Activated gamma-delta T cell (primary cell): ENCODE data around the gene ANO9.
"Not testable (repeated sequence)": the region's sequence is repeated elsewhere in the genome, so short reads cannot be mapped to it uniquely, and the experiment has no call there.

Experiments used
- DNase-seq: peaks from one replicate; lab custom pipeline; 2025; lab: John Stamatoyannopoulos, UW

ANO9 gene

DNA sequence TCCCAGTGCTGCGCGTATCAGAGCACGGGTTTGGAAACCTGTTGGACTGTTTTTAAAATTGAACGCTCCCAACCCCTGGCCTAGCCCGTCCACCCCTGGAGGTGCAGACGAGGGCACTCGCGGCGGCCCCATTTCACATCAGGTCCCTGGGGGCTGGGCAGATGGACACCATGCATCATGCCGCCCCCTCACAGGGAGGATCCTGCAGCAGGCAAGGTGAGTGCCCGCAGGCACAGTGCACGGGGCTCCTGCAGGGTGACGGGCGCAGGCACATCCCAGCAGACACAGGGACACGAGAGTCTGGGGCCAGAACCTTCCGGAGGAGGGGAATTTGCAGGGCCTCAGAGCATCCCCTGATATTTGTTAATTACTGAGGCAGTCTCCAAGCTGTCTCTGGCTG is 7.3 kb downstream of the ANO9 start:
- DNase-seq = no peak

DNA sequence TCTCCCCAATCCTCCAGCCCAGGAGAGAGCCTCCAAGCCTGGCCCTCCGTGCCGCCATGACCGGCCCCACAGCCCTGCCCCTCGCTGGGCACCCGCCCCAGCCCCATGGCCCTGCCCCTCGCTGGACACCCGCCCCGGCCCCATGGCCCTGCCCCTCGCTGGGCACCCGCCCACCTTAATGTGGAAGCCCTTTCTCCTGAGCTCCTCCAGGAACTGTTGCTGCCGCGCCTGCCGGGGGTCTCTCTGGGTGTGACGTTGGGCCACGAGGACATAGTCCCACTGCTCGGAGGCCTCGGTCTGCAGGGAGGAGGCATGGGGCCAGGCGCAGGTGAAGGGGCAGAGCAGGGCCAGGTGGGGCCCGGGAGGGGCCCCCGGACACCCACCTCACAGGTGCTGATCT is 8.2 kb downstream of the ANO9 start:
- no peak for DNase-seq

DNA sequence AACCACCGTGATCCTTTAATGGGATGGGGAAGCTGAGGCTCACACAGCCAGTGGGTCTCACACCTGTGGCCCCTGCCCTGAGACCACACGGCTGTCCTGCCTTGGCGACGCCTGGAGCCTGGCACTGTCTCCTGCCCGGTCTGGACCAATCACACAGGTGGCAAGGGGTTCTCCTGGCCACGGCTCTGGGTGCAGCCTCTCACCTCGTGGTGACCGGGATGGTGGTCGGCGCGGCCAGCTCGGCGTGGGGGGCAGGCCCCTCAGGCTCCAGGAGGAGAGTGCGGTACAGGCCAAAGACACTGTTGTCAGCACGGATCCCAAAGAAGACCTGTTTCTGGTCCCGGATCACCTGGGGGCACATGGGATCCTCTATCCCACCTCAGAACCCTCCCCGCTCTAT is 8.7 kb downstream of the ANO9 start:
- no peak for DNase-seq

DNA sequence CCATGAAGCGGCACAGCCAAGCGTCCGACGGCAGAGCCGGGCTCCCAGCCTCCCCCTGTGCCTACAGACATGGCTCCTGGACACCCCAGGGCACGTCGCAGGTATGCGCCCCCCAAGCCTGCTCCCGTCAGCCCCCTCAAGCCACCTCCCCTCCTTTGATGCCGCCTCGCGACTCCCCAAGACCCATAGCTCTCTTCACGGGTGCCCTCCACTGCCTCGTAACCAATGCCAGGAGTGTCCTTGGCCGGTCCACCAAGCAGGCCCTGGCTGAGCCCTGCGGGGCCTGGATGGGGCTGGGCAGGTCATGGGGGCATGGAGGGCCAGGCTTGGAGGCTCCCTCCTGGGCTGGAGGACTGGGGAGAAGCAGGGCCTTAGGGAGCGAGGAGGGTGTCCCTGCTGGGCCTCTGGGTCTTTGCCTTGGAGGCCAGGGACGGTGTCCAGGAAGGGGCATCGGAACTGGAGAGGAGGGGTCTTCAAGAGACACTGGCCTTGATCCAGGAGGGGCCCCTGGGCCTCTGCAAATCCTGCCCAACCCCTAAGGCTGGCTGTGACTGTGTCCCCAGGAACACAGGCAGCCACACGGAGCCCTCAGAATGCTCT is 9.2 kb downstream of the ANO9 start:
- DNase-seq = no peak

DNA sequence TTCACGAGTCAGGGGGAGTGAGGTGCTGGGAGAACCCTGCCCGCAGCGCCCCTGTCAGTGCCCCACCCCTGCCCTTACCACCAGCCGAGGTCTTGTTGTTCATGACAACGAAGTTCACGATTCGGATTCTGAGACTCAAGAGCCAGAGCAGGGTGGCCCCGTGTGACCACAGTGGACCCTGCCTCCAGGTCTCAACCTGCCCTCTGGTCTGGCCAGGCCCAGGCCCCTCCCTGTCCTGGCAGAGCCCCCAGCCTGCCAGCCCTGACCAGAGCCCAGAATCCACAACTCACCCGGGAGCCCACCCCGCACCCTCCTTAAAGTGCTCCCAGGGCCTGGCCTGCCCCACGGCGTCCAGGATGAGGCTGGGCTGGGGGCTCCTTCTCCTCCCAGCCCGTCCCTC is 9.9 kb downstream of the ANO9 start:
- DNase-seq = no peak

DNA sequence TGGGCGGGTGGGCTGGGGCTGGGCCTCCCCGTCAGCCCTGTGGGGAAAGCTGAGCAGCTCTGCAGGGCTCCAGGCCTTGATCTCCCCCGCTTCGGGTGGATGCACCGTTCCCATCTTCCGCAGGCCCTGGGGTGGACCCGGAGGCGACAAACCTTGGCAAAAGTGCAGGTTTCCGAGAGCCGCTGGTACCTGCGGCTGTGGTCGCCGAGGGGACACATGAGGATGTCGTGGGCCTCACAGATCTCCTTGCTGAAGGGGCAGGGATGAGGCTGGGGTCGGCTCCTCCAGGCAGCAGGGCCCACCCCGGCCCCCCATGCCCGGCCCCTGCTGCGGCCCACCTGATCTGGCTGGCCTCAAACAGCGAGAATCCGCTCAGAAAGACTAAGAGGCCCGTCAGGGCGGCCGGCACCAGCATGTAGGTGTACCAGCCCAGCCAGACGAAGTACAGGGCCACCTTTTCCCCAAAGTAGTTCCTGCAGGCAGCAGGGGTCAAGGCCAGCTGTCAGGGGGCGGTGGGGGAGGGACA is 11.8 kb downstream of the ANO9 start:
- DNase-seq = no peak

DNA sequence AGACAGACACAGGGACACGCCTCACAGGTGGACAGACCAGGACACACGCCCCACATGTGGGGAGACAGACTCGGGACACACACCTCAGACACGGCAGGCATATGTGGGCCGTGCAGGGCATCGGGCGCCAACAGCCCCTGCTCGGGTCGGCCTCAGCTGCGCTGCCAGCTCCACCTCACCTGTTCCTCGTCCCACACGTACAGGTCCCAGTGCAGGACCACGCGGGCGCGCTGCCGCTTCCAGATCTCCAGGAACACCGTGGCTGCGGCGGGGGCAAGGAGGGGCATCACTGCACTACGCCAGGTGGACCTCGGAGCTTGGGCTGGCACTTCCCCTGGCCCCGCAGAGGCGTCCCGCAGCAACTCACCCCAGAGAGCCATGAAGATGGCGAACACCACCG is 12.4 kb downstream of the ANO9 start:
- DNase-seq = no peak

DNA sequence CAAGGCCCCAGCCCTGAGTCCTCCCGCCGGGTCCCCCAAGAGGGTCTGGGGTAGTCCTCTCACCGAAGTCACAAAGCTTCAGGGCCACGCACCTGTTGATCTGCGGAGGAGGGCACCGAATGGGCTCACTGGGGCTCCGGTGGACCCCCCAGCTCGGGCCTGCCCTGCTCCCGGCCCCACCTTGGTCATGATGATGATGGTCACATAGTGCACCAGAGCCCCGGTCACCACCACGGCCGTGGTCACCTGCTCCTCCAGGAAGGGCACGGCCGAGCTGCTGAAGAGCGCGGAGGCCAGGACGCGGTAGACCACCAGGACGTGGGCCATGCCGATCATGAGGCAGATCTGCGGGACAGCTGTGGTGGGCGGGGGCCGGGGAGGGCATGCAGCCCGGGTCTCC is 13.5 kb downstream of the ANO9 start:
- no peak for DNase-seq

DNA sequence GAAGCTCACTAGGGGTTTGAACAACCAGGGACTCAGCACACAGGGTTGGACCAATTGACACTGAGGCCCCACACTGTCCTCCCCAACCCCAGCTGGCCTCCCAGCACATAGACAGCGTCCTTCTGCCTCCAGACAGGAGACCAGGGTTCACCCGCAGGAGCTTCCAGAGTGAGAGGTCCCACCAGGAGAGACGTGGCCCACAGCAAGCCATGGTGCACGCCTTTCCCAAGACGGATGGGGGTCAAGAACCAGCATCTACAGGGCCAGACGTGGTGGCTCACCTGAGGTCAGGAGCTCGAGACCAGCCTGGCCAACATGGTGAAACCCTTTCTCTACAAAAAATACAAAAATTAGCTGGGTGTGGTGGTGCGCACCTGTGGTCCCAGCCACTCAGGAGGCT is 15.0 kb downstream of the ANO9 start:
- DNase-seq = no peak

DNA sequence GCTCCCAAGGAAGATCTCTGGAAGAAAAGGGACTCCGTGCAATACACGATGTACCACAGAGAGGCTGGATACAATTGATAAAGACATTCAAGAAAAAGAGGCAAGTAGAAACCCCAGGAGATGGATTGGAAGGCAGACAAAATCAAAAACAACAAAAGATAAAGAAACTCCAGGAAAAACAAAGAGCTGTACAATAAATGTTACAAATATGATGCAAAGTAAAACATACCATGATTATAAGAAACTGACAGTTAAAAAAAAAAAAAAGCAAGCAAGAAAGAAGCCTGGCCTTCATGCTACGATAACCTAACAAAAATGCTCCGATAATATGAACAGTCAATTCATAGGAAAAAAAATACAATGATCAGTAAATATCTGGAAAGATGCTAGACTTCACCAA is 16.5 kb downstream of the ANO9 start:
- DNase-seq = no peak

DNA sequence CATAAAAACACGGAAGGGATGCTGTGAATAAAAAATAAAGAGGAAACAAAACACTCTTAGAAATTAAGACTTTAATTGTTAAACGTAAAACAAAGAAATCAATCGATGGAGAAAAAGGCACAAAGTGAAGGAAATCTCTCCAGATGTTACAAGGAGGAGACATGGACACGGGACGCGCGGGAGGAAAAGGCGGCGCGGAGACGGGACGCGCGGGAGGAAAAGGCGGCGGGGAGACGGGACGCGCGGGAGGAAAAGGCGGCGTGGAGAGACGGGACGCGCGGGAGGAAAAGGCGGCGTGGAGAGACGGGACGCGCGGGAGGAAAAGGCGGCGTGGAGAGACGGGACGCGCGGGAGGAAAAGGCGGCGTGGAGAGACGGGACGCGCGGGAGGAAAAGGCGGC is 17.0 kb downstream of the ANO9 start:
- DNase-seq = not testable (repeated sequence)

DNA sequence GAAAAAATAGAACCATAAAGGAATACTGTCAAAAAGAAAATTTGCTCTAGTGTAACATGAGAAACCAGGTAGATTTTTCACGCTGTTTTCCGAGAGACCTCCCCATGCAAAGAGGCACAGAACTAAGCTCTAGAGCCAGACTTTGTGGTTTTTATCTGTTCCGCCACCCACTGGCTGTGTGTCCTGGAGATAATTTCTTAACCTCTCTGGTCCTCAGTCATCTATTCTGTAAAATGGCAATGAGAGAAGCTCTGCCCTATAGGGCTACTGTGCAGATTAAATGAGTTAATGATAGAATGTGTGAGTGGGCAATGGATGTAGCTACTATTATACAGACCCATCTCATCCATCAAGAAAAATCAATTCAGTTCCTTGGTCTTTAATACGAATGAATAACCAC is 17.6 kb downstream of the ANO9 start:
- DNase-seq = no peak

DNA sequence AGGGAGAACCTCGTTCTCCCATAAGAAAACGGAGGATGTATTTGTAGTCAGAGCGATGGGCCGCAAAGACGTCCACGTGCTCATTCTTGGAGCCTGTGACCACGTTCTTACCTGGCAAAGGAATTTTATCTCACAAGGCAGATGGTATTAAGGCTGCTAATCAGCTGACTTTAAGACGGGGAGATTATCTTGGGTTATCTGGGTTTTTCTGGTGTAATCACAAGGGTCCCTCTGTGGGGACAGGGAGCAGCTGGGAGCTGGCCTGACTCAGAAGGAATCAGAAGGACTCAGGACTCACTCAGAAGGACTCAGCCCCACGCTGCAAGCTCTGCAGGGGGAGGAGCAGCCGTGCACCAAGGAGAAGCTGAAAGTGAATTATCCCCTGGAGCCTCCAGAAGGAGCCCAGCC is 19.6 kb downstream of the ANO9 start:
- no peak for DNase-seq

DNA sequence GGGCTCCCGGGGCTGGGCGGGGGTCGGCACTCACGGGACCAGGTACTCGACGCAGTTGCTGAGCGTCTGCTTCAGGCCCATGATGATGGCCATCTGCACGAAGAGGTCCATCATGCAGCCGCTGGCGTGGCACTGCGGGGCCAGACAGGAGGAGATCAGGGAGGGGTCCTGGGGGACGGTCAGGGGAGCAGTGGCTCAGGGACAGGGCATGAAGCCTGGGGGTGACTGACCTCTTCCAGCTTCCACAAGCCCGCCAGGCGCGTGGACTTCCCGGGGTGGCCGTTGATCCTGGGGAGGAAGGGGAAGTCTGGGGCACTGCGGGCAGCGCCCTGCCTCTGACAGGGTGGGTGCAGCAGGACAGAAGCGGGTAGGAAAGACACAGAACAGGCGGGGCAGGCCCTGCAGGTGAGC is 20.9 kb downstream of the ANO9 start:
- DNase-seq = no peak

DNA sequence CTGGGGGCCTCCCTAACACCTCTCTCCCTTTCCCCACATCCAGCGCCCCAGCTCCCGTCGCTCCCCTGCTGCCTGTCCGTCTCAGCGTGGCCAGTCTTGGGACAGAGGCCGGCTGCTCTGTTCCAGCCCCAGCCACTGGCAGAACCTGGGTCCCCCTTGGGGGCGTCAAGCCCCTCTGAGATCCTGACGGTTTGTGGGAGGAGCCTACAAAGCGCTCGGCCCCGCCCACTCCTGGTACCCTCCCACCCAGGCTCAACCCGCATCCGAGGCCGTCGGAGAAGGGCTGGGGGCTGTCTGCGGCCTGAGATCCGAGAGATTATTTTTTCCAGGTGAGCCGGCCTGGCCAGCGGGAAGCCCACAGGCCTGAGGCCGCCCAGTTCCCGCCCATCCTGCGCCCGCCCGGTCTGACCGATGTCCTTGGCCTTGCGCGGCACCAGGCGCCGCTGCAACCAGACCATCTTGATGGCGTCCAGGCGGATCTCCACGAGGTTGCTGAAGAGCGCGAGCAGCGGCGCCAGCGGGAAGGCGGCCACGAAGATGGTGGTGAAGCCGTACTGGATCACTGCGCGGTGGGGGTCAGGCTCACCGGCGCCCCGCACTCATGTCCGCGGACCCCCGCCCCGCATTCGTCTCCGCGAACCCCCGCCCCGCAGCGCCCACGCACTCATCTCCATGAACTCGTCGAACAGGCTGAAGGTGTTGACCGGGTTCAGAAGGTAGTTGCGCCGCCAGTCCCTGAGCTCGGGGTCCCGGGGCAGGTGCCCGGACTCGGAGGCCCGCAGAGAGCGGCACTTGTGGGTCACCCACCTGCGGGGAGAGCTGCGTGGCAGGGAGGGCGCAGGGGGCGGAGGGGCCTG is 21.5 kb downstream of the ANO9 start:
- no peak for DNase-seq

DNA sequence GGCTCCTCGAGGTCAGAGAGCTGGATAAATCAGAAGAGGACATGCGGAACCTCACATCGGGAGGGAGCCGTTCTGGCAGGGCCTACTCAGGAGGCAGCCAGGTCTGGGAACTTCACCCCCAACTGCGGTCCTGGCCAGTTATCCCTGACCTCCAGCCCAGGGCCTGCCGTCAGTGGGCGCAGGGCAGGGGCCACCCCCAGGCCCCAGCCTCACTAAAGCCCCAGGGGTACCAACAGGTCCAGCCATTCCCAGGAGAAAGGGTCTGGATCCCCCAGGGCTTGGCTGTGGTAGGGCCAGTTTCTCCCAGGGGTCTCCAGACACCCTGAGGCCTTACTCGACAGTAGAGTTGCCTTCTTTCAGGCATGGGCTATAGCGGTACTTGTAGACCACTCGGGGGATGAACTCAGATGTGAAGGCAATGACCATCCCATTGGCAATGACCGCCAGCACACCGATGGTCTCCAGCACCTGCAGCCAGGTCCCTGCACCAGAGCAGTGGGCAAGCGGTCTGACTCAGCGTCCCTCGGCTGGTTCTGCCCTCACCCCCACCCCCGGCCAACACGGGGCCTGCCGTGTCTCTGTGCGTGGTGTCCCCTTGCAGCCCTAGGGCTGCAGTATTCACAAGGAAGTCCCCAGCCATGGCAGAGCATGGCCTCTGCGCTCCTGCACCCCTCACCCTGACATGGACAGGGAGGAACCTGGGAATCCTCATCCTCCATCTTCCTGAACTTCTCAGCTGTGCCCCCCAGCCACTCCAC is 22.4 kb downstream of the ANO9 start:
- DNase-seq = no peak

DNA sequence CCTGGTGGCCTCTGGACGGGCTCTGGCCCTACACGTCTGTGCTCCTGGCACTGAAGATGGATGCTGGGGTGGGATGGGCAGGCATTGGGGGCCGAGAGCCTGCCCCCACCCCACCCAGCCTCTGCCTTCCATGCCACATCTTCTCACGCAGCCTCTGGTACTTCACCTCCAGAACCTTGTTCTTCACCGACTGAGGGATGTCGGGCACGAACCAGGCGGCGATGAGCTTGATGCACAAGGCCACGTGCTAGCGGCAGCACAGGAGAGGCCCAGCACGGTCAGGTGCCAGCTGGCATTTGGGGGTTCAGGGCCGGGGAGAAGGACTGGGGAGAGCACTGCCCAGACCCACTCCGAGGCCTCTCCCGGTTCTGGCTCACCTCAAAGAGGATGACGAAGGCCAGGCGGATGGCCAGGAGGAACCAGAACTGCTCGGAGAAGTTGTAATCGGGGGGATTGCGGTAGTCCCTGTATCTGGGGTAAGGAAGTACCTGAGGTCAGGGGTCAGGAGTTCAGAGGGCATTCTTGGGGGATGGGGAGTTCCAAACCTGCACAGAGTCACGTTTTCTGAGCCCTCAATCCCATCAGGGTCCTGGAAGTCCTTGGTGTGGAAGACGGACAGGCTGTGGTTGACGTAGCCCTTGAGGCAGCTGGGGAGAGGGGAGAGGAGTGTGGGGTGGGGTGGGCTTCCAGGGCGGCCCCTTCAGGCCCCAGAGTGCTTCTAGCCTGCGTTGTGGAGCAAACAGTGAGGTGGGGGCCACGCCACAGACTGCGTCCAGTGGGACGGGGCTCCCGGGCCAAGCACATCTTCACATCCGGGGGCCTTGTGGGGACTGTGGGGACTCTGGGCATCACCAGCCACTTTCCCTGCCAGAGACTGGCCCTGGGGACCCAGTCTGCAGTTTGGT is 23.2 kb downstream of the ANO9 start:
- DNase-seq = no peak

DNA sequence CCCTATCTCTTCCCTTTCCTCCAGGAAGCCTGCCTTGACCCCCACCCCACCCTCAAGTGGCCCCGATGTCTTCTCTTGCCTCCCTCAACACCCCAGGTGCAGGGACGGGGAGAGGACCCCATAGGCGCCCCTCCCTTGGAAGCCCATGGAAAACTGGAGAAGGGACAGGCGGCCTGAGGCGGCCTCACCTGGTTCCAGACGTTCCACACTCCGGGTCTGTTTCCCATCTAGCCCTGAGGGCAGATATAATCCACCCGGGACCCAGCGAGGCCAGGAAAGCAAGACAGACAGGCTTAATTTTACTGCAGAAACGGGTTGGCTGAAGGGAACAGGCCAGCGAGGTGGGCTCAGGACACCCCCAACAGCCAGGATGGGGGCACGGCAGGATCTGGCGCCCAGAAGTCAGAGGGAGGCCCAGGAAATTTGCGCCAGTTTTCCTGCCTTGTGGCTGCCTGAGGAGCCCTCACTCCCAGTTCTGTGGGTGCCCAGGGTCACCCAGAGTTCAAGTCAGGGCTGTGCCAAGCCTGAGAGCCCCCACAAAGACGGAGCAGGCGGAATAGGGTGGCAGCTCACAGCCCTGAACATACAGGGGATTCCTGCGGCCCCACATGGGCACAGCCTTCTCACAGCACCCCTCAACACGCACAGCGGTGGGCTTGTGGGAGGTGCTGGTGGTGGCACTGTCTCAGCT is 24.0 kb downstream of the ANO9 start:
- DNase-seq = no peak

DNA sequence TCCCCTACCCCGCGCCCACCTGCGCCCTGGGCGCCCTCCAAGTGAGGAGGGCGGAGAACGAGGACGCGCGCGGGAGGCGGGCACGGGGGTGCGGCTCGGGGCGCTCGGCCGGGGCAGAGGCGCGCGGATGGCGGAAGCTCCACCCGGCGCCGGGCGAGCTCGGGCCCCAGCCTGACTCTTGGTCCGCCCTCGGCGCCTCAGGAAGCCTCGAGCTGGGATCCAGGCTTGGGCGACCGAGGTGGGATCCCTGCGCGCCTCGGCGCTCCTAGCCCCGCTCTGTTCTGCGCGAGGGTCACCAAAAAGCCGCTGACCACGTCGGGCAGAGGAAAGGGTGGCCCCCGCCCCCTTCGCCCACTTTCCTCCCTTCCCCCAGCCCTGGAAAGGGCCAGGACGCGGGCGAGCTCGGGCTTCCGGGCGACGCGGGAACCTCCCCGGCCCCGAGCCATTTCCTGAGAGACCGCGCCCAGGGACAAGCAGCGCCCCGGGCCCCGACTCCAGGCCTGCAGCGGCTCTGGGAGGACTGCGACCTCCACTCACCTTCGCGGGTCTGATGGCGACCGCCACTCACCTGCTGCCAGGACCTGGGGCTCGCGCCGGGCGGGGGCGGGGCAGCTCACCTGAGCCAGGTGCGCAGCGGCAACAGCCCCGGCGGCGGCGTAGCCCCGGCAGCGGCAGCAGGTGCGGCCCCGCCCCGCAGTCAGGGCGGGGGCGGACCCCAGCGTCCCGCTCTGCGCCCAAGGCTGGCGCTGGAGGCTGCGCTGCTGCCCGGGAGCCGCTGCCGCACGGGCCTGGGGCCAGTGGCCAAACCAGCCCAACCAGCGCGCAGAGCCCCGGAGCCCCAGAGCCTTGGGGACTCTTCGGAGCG is 24.8 kb downstream of the ANO9 start:
- DNase-seq = no peak
